ENCODE data around the gene ALOX5.

ALOX5 gene

DNA sequence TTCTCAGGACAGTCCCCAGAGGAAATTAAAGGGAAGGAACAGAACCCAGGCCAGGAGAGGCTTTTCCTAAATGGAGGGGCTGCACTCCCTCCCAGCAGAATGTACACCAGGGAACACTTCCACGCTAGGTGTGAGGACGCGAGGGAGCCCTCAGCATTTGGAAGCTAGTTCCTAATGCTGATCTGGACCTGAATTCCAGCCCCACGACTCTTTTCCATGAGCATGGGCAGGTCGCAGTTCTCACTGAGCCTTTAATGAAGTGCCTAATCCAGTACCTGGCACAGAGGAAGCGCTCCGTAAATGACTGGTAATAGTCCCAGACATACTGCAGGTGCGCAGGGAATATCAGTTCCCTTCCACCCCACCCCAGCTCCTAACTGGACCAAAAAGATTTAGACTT is 1.1 kb downstream of the ALOX5 start:
- Histone ChIP-seq H3K9ac (ENCODE audit: low read length) (no peak overlapping the region), H3K9me3 (ENCODE audit: control insufficient read depth, insufficient read depth, low read depth, low read length) (no peaks in the 10 kb centered on the region), H3K4me3 (ENCODE audit: low read depth, low read length) (no peak overlapping the region), H3K36me3 (ENCODE audit: control insufficient read depth, insufficient read depth, low read length) (no peaks in the 10 kb centered on the region), H3K4me1 (ENCODE audit: control insufficient read depth, insufficient read depth, low read length) (peaks cover 16% of the 10 kb centered on the region; the same call in 1 of the 2 replicates), H3K27ac (ENCODE audit: low read depth, low read length) (no peak overlapping the region), H3K27me3 (ENCODE audit: control insufficient read depth, insufficient read depth, low read length) (peaks cover 70% of the 10 kb centered on the region)

DNA sequence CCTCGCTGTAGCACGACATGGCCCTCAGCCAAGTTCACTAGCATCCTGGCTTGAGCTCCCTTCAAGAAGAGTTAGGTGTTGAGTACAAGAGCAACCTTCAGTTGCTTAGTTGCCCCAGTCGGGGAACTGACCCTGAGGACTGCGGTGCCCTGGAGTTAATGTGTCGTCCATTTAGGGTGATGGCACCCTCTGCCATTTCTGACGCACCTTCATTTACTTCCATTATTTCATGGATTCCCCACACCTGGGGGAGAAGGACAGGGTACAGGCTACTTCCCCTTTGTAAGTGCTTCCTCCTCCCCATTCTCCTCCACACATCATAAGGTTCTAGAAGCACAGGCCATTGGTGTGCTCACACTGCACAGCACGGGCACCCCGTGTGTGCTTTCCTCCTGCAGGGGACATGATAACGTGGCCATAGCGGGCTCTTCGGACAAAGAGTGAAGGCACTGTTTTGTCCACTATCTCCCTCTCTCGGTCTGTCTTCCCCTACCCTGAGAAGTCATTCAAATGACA is 1.8 kb downstream of the ALOX5 start:
- peaks cover 63% of the 10 kb centered on the region for H3K27me3 ChIP-seq (ENCODE audit: control insufficient read depth, insufficient read depth, low read length)
- H3K36me3 ChIP-seq (ENCODE audit: control insufficient read depth, insufficient read depth, low read length): no peaks in the 10 kb centered on the region
- no peaks in the 10 kb centered on the region for H3K9me3 ChIP-seq (ENCODE audit: control insufficient read depth, insufficient read depth, low read depth, low read length)
- no peak overlapping the region for H3K27ac ChIP-seq (ENCODE audit: low read depth, low read length)
- no peak overlapping the region for H3K9ac ChIP-seq (ENCODE audit: low read length)
- H3K4me1 ChIP-seq (ENCODE audit: control insufficient read depth, insufficient read depth, low read length): peaks cover 16% of the 10 kb centered on the region; the same call in 1 of the 2 replicates
- no peak overlapping the region for H3K4me3 ChIP-seq (ENCODE audit: low read depth, low read length)

DNA sequence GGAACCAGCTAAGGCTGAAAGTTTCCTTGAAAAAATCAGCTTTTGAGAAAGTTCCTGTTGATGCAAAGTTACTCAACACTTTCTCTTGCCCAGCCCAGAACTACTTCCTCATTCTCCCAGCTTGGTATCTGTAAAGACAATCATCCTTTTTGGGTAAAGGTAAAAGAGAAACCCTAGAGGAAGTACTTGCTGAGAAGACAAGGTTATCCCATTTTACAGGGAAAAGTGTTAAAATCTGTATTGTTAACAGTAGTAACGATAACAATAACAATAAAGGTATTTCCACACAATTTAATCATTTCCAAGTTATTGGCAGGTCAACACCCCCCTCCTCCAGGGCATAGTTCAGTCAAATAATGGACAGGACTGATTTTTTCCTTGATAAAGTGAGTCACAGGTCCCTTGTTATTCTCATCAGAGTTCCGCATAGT is 2.4 kb downstream of the ALOX5 start:
- Histone ChIP-seq H3K27ac (ENCODE audit: low read depth, low read length) (no peak overlapping the region), H3K4me3 (ENCODE audit: low read depth, low read length) (no peak overlapping the region), H3K4me1 (ENCODE audit: control insufficient read depth, insufficient read depth, low read length) (peaks cover 16% of the 10 kb centered on the region; the same call in 1 of the 2 replicates), H3K9me3 (ENCODE audit: control insufficient read depth, insufficient read depth, low read depth, low read length) (no peaks in the 10 kb centered on the region), H3K9ac (ENCODE audit: low read length) (no peak overlapping the region), H3K27me3 (ENCODE audit: control insufficient read depth, insufficient read depth, low read length) (peaks cover 57% of the 10 kb centered on the region), H3K36me3 (ENCODE audit: control insufficient read depth, insufficient read depth, low read length) (no peaks in the 10 kb centered on the region)

DNA sequence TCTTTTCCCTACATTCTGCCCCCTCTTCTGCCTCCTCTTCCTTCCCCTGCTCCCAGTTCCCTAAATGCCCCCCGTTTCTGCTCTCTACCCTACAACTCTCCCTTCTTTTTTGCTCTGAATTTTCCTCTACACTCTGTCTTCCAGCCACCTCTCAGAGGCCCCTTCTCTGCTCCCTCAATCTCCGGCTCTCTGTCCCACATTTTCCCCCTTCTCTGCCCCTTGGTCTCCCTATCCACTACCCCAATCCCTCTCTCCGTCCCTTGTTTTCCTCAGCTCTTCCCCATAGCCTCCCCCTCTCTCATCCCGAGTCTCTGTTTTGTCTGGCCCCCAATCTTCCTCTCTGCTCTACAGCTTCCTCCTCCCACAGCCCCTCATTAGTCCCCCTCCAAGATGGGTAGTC is 3.3 kb downstream of the ALOX5 start:
- Histone ChIP-seq H3K9me3 (ENCODE audit: control insufficient read depth, insufficient read depth, low read depth, low read length) (no peaks in the 10 kb centered on the region), H3K4me3 (ENCODE audit: low read depth, low read length) (no peak overlapping the region), H3K27me3 (ENCODE audit: control insufficient read depth, insufficient read depth, low read length) (peaks cover 50% of the 10 kb centered on the region), H3K27ac (ENCODE audit: low read depth, low read length) (no peak overlapping the region), H3K4me1 (ENCODE audit: control insufficient read depth, insufficient read depth, low read length) (peaks cover 17% of the 10 kb centered on the region; the same call in 1 of the 2 replicates), H3K9ac (ENCODE audit: low read length) (no peak overlapping the region), H3K36me3 (ENCODE audit: control insufficient read depth, insufficient read depth, low read length) (no peaks in the 10 kb centered on the region)

DNA sequence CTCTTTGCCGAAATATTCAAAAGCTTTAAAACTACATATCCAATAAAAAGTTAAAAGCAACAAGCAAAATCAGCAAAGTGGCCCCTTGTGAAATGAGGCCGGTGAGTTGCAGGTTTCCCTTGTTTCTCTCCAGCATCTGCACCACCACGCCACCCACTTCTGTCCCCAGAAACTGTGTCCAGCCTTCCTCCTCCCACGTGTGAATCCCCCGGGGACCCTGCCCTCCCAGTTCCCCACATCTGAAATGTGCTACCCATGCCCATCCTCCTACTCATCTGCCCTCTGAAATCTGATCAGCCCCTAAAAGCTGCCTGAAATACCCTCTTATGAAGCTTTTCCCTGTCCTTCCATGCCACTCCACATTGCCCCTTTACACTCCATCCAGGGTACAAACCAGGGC is 3.8 kb downstream of the ALOX5 start:
- Histone ChIP-seq H3K27me3 (ENCODE audit: control insufficient read depth, insufficient read depth, low read length) (peaks cover 45% of the 10 kb centered on the region), H3K9ac (ENCODE audit: low read length) (no peak overlapping the region), H3K4me1 (ENCODE audit: control insufficient read depth, insufficient read depth, low read length) (peaks cover 19% of the 10 kb centered on the region; the same call in 1 of the 2 replicates), H3K4me3 (ENCODE audit: low read depth, low read length) (no peak overlapping the region), H3K36me3 (ENCODE audit: control insufficient read depth, insufficient read depth, low read length) (no peaks in the 10 kb centered on the region), H3K9me3 (ENCODE audit: control insufficient read depth, insufficient read depth, low read depth, low read length) (no peaks in the 10 kb centered on the region), H3K27ac (ENCODE audit: low read depth, low read length) (no peak overlapping the region)

DNA sequence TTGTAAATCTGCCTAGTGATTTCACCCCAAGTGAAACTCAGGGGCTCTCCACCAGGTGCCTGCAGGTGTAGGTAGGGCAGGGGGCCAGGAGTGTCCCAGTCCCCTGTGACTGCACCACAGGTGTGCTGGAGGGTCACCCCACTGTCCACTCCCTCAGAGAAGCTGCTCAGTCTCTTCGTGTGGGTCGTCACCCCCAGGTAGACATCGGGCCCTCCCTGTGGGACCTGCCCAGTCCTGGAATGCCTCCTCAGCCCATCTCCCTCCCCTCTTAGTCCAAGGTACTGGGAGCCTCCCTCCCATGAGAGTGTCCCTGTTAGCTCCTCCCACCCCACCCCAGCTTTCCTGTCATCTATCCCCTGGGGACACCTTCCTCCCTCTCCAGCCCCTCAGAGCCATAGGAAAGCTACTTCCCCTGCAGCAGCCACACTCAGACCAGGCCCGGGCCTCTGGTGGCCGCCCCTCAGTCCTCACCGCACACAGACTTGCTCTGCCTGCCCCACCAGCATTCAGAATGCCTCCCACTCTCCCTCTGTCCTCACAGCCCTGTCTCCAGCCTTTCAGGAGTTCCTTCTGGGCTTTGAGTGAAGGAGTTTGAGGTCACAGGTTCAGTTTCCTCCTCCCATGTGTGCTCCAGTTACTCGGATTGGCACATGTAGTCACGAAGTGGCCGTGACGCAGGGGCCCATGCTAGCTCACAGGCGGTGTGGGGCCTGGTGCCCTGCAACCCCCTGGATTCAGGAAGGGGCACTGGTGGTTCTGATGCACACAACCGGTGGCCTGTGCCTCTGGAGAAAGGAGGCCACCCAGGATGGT is 5.1 kb downstream of the ALOX5 start:
- Histone ChIP-seq H3K9me3 (ENCODE audit: control insufficient read depth, insufficient read depth, low read depth, low read length) (no peaks in the 10 kb centered on the region), H3K36me3 (ENCODE audit: control insufficient read depth, insufficient read depth, low read length) (no peaks in the 10 kb centered on the region), H3K9ac (ENCODE audit: low read length) (no peak overlapping the region), H3K4me3 (ENCODE audit: low read depth, low read length) (no peak overlapping the region), H3K4me1 (ENCODE audit: control insufficient read depth, insufficient read depth, low read length) (peaks cover 18% of the 10 kb centered on the region; the same call in 1 of the 2 replicates), H3K27ac (ENCODE audit: low read depth, low read length) (no peak overlapping the region), H3K27me3 (ENCODE audit: control insufficient read depth, insufficient read depth, low read length) (peaks cover 33% of the 10 kb centered on the region)

DNA sequence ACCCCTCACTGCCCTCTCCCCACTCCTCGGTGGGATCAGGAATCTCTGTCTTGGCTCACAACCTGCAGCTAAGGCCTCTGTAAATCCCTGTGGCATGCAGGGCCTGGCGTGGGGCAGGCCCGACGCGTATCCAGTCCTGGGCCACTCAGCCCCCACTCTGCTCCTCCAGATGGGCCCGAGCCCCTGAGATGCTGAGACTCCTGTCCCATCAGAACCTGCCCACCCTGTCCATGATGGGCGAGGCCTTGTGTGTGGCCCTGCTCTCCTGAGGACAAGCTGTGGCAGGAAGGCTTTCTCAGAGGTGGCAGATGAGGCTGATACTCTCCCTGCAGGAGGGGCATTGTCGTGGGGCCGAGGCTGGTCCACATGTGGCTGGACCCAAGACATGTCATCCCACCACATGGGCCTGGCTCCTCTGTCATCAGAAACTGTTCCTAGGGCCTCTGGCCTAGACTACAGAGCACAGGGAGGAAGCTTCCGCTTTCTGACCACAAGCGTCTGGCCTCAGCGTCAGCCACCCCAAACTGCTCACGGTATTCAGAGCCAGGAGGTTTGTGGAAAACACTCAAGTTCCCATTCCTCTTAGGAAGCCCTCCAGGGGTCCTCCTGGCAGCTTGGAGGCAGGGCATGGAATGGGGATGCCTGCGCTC is 6.0 kb downstream of the ALOX5 start:
- Histone ChIP-seq H3K27me3 (ENCODE audit: control insufficient read depth, insufficient read depth, low read length) (peaks cover 24% of the 10 kb centered on the region), H3K27ac (ENCODE audit: low read depth, low read length) (no peak overlapping the region), H3K9ac (ENCODE audit: low read length) (no peak overlapping the region), H3K36me3 (ENCODE audit: control insufficient read depth, insufficient read depth, low read length) (no peaks in the 10 kb centered on the region), H3K4me3 (ENCODE audit: low read depth, low read length) (no peak overlapping the region), H3K4me1 (ENCODE audit: control insufficient read depth, insufficient read depth, low read length) (peaks cover 9% of the 10 kb centered on the region; the same call in 1 of the 2 replicates), H3K9me3 (ENCODE audit: control insufficient read depth, insufficient read depth, low read depth, low read length) (no peaks in the 10 kb centered on the region)

DNA sequence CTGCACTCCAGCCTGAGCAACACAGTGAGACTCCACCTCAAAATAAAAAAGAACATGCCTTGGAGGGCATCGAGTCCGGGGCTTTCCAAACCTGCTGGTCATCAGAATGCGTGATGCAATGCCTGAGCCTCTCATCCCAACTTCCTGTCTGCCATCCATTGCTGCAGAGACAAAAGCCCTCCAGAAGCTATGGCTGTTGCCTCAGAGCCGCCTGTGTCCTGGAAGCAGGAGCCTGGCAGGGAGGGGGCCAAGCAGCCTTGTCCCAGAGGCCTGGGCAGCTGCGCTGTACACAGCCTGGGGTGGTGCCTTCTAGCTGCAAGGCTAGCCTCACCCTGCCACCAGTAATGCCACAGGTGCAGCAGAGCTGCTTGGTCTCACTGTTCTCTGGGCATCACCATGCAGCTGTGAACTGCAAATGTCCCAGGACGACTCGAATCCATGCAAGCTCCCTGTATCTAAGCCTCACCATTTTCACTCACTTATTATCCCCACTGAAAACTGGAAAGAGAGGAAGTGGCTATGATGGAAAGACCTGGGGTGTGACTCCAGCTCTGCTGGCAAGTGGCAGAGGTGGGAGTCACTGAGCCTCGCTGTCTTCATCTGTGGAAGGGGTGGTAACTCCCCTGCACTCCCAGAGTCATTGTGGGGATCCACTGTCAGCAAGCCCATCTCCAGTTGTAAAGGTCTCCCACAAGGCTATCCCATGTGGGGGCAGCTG is 7.0 kb downstream of the ALOX5 start:
- no peak overlapping the region for H3K9ac ChIP-seq (ENCODE audit: low read length)
- no peak overlapping the region for H3K27ac ChIP-seq (ENCODE audit: low read depth, low read length)
- peaks cover 14% of the 10 kb centered on the region; the same call in 1 of the 2 replicates for H3K27me3 ChIP-seq (ENCODE audit: control insufficient read depth, insufficient read depth, low read length)
- H3K4me3 ChIP-seq (ENCODE audit: low read depth, low read length): no peak overlapping the region
- 0 out of 2 replicates have a peak, but pooled peaks cover 5% of the 10 kb centered on the region for H3K4me1 ChIP-seq (ENCODE audit: control insufficient read depth, insufficient read depth, low read length)
- no peaks in the 10 kb centered on the region for H3K36me3 ChIP-seq (ENCODE audit: control insufficient read depth, insufficient read depth, low read length)
- no peaks in the 10 kb centered on the region for H3K9me3 ChIP-seq (ENCODE audit: control insufficient read depth, insufficient read depth, low read depth, low read length)

DNA sequence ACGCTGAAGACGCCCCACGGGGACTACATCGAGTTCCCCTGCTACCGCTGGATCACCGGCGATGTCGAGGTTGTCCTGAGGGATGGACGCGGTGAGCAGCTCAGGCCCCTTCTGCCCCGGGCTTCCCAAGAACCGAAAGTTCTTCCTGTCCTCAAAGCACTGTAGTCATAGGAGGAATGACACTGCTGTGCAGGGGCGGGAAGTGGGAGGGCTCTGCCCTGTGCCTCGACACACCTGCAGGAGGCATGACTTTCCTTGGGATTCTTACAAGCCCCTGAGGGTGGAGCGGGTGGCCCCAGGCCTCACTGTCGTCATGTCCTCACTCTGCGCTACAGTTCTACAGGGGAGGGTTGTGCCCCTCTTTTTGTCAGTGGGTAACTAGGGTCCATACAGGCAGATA is 8.6 kb downstream of the ALOX5 start:
- no peak overlapping the region for H3K9ac ChIP-seq (ENCODE audit: low read length)
- H3K4me1 ChIP-seq (ENCODE audit: control insufficient read depth, insufficient read depth, low read length): 0 out of 2 replicates have a peak, but pooled peaks cover 3% of the 10 kb centered on the region
- no peaks in the 10 kb centered on the region for H3K36me3 ChIP-seq (ENCODE audit: control insufficient read depth, insufficient read depth, low read length)
- peaks cover 6% of the 10 kb centered on the region; the same call in 1 of the 2 replicates for H3K27me3 ChIP-seq (ENCODE audit: control insufficient read depth, insufficient read depth, low read length)
- H3K9me3 ChIP-seq (ENCODE audit: control insufficient read depth, insufficient read depth, low read depth, low read length): peaks cover 2% of the 10 kb centered on the region
- no peak overlapping the region for H3K27ac ChIP-seq (ENCODE audit: low read depth, low read length)
- H3K4me3 ChIP-seq (ENCODE audit: low read depth, low read length): no peak overlapping the region

DNA sequence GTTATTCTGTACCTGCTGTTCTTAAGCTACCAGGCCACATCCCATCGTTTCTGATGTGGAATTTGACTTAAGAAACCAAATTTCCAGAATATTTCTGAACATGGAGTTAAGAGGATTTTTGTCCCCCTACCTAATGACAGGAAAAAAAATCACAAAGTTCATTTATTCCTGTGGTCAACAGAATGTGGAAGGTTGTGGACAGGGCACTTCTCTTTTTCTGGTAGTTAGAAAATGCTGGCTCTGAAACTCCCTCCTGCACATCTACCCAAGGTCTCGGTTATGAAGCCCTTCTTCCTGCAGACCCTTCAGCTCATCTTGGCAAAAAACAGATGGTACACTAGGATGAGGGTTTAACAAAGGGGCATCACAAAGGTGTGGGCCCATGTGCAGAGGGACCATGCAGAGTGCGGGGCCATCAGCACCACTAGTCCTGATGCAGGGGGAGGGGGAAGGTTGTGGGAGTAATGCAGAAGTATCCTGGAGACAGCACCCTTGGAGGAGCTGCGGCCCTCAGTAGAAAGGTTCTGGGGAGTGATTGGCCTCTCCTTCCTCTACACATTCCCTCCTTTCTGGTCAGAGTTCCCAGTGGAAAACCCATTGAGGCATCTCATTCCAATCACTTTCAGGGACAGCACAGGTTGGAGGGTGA is 9.8 kb downstream of the ALOX5 start:
- H3K36me3 ChIP-seq (ENCODE audit: control insufficient read depth, insufficient read depth, low read length): no peaks in the 10 kb centered on the region

More for the DNA sequence above, 9.8 kb downstream of the ALOX5 start:
- 0 out of 2 replicates have a peak, but pooled peaks cover 3% of the 10 kb centered on the region for H3K4me1 ChIP-seq (ENCODE audit: control insufficient read depth, insufficient read depth, low read length)
- no peak overlapping the region for H3K4me3 ChIP-seq (ENCODE audit: low read depth, low read length)
- peaks cover 2% of the 10 kb centered on the region; the same call in 1 of the 2 replicates for H3K27me3 ChIP-seq (ENCODE audit: control insufficient read depth, insufficient read depth, low read length)
- H3K27ac ChIP-seq (ENCODE audit: low read depth, low read length): no peak overlapping the region
- no peak overlapping the region for H3K9ac ChIP-seq (ENCODE audit: low read length)
- peaks cover 9% of the 10 kb centered on the region for H3K9me3 ChIP-seq (ENCODE audit: control insufficient read depth, insufficient read depth, low read depth, low read length)
